ENCODE results near the gene TUBB1. TPM values are rescaled to one million over a fixed set of nuclear protein-coding genes. Genes with fewer than 3 reads are reported as not detected.

Gene TUBB1
- total and polyA plus RNA-seq, 2 of the 13 experiments (the other 11 are each of a cell fraction or from before 2014, with no cell fraction given) = 0.11 to 57.6 TPM

GRCh38 chr20:58984691-58985090, 34.5 kb upstream of the TUBB1 start:
- peak overlapping the region; percentile 7 for H3K27ac ChIP-seq (ENCODE audit: extremely low read length, insufficient read depth, low read length)
- in situ Hi-C loops (cut with HindIII; ENCODE audit: extremely low pct_ligation_motif_present, low pct_unique_long_range_greater_than_20kb) (loop anchor here (5.0 kb wide), 1 partner anchor 92 kb away; no protein-coding TSS in a partner anchor), intact Hi-C loops (cut with micrococcal nuclease; ENCODE audit: unreplicated experiment) (loop anchor here (5.0 kb wide), 2 partner anchors 33 to 92 kb away; partner anchors contain the start of gene TUBB1)
- TF ChIP-seq RAD51 (IDR thresholded peaks at IDR 0.05; ENCODE audit: borderline replicate concordance) (no peak), CEBPZ (IDR thresholded peaks at IDR 0.05; ENCODE audit: low read length) (no peak), ZNF747 (CRISPR knock-in tag; IDR thresholded peaks at IDR 0.05; ENCODE audit: borderline replicate concordance) (no peak), ZNF777 (CRISPR knock-in tag; IDR thresholded peaks at IDR 0.05) (no peak), FOXA3 (CRISPR knock-in tag; IDR thresholded peaks at IDR 0.05) (no peak), ZNF766 (CRISPR knock-in tag; IDR thresholded peaks at IDR 0.05; ENCODE audit: borderline replicate concordance) (no peak), ARNTL (CRISPR knock-in tag; IDR thresholded peaks at IDR 0.05) (no peak), SMYD3 (CRISPR knock-in tag; IDR thresholded peaks at IDR 0.05) (no peak), ZNF367 (CRISPR knock-in tag; IDR thresholded peaks at IDR 0.05; ENCODE audit: borderline replicate concordance) (no peak), RBM22 (optimal IDR thresholded peaks at IDR 0.05; ENCODE audit: low read length) (peak; percentile 47), MTA1 (CRISPR knock-in tag; IDR thresholded peaks at IDR 0.05; ENCODE audit: borderline replicate concordance) (no peak), ZUFSP (CRISPR knock-in tag; IDR thresholded peaks at IDR 0.05; ENCODE audit: borderline replicate concordance) (no peak), RBFOX2 (IDR thresholded peaks at IDR 0.05; ENCODE audit: low read depth, low read length) (0 out of 2 replicates have a peak, but pooled peaks have one; percentile 46), HIC2 (CRISPR knock-in tag; IDR thresholded peaks at IDR 0.05; ENCODE audit: low read depth) (no peak)
- H3K36me3 ChIP-seq (replicated peaks in 1 of 2; ENCODE audit: control insufficient read depth in 1 of 2, insufficient read depth in 2 of 2, low read length in 2 of 2) = peaks cover 34 to 46% of the 10 kb centered on the region in 2 experiments
- H3K4me3 ChIP-seq (replicated peaks in 1 of 3; ENCODE audit: insufficient read depth in 1 of 3, low read depth in 2 of 3, low read length in 3 of 3) = no peak overlapping the region
- H2AFZ ChIP-seq (ENCODE audit: low read length) = no peak overlapping the region
- peaks cover 64% of the 10 kb centered on the region for H3K4me1 ChIP-seq (ENCODE audit: insufficient read depth, low read length)
- FAIRE-seq = no peak
- DNase-seq (ENCODE audit: low spot score) = no peak
- H3K9ac ChIP-seq (ENCODE audit: insufficient read depth, low read depth, low read length) = peak overlapping the region; percentile 4; the same call in 1 of the 2 replicates
- peak overlapping the region; percentile 33 for H3K4me2 ChIP-seq (ENCODE audit: low read depth, low read length)
- CTCF ChIA-PET (ENCODE audit: low intra/inter-chr PET ratio, low total read pairs) = no interaction called here
- no peaks in the 10 kb centered on the region for H3K9me3 ChIP-seq (ENCODE audit: low read length)
- 90% methylated on average over 6 of the region's 6 CpGs for WGBS (ENCODE audit: low lambda C conversion rate)
- ATAC-seq = no peak
- H4K20me1 ChIP-seq (ENCODE audit: insufficient read depth, low read length) = peaks cover 21% of the 10 kb centered on the region
- H3K27me3 ChIP-seq (ENCODE audit: control insufficient read depth in 1 of 2, insufficient read depth in 2 of 2, low read length in 2 of 2) = no peaks in the 10 kb centered on the region; a peak in 1 of 5 replicates
- POLR2A ChIA-PET = interaction anchor here (0.8 to 1.9 kb wide), 3 partner anchors 8 to 48 kb away, joined by 3 to 5 read pairs (median 3); partner anchors contain the start of gene ATP5F1E
- BruUV-seq (replicated peaks) = TSS peak; percentile 12
- H3K79me2 ChIP-seq (ENCODE audit: insufficient read depth, low read length) = peaks cover 49% of the 10 kb centered on the region
